Measurements from ENCODE around the gene SPACA4.

DNA sequence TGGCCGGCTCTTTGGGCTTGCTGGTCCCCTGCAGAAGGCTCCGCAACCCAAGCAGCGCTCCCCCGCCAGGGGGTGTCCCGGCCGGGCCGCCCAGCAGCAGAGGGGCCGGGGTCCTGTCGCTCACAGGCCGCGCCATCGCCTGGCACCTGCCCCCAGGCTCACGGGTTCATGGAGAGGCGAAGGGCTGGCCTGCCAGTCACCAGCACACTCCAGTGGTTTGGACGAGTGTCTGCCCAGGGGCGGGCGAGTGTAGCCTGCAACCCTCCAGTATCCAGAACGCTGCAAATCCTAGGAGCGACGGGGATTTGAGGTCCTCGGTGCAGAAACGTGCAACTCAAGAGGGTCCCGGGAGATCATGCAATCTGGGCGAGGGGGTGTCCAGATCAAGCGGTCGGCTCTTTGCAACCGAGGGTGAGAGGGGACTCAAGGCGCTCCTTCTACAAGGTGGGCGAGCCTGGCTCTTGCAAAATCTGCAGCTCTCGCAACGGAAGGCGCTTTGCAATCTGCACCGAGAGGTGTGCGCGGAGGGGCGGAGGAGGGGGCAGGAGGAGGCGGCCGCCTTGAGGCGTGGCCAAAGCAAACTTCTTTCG, 30.4 kb downstream of the SPACA4 start, which contains the start of gene DBP:
- TF ChIP-seq, protein P1, sequence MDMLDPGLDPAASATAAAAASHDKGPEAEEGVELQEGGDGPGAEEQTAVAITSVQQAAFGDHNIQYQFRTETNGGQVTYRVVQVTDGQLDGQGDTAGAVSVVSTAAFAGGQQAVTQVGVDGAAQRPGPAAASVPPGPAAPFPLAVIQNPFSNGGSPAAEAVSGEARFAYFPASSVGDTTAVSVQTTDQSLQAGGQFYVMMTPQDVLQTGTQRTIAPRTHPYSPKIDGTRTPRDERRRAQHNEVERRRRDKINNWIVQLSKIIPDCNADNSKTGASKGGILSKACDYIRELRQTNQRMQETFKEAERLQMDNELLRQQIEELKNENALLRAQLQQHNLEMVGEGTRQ (IDR thresholded peaks at IDR 0.05; ENCODE audit: borderline replicate concordance, low read depth, low read length): no peak
- TF ChIP-seq, protein P2, sequence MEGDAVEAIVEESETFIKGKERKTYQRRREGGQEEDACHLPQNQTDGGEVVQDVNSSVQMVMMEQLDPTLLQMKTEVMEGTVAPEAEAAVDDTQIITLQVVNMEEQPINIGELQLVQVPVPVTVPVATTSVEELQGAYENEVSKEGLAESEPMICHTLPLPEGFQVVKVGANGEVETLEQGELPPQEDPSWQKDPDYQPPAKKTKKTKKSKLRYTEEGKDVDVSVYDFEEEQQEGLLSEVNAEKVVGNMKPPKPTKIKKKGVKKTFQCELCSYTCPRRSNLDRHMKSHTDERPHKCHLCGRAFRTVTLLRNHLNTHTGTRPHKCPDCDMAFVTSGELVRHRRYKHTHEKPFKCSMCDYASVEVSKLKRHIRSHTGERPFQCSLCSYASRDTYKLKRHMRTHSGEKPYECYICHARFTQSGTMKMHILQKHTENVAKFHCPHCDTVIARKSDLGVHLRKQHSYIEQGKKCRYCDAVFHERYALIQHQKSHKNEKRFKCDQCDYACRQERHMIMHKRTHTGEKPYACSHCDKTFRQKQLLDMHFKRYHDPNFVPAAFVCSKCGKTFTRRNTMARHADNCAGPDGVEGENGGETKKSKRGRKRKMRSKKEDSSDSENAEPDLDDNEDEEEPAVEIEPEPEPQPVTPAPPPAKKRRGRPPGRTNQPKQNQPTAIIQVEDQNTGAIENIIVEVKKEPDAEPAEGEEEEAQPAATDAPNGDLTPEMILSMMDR (IDR thresholded peaks at IDR 0.05): peak; percentile 25; the same call in 1 of the 2 replicates
- TF ChIP-seq, protein P3, sequence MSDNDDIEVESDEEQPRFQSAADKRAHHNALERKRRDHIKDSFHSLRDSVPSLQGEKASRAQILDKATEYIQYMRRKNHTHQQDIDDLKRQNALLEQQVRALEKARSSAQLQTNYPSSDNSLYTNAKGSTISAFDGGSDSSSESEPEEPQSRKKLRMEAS (IDR thresholded peaks at IDR 0.05; ENCODE audit: low read depth): no peak
- TF ChIP-seq EP300 (IDR thresholded peaks at IDR 0.05; ENCODE audit: borderline replicate concordance in 1 of 2, low read depth in 1 of 2, low read length in 1 of 2) (no peak), ZBTB33 (IDR thresholded peaks at IDR 0.05; ENCODE audit: borderline replicate concordance, low read depth) (no peak), FOXM1 (IDR thresholded peaks at IDR 0.05; ENCODE audit: low read depth) (no peak), SIN3A (IDR thresholded peaks at IDR 0.05; ENCODE audit: borderline replicate concordance, low read depth, low read length) (no peak), POLR2AphosphoS5 (IDR thresholded peaks at IDR 0.05; ENCODE audit: low read depth, low read length) (no peak), NRF1 (IDR thresholded peaks at IDR 0.05; ENCODE audit: low read depth, low read length) (no peak), SMC3 (IDR thresholded peaks at IDR 0.05; ENCODE audit: low read depth, low read length) (no peak), GABPA (IDR thresholded peaks at IDR 0.05; ENCODE audit: low read depth) (no peak)

Measured in SK-N-SH (cell line).